Measurements from ENCODE around the gene CORO2B.

GRCh38 chr15:68725736-68726135, 146.9 kb downstream of the CORO2B start:
- no peak for TF ChIP-seq CTCF (IDR thresholded peaks at IDR 0.05)
- TF ChIP-seq POLR2AphosphoS5 (IDR thresholded peaks at IDR 0.05; ENCODE audit: low read depth, low read length) = no peak
- no peak for TF ChIP-seq SMC3 (IDR thresholded peaks at IDR 0.05; ENCODE audit: low read depth, low read length)
- no peak for TF ChIP-seq REST (IDR thresholded peaks at IDR 0.05; ENCODE audit: low read depth, low read length)
- no peak for TF ChIP-seq MAX (IDR thresholded peaks at IDR 0.05; ENCODE audit: low read depth)
- TF ChIP-seq TCF12 (IDR thresholded peaks at IDR 0.05) = no peak
- no peak for TF ChIP-seq FOSL2 (IDR thresholded peaks at IDR 0.05; ENCODE audit: borderline replicate concordance, low read depth)
